DMS53 treated with DMSO at 0.1 percent for 48 hours (cell line): ENCODE measurements around the gene VPS9D1.
"Not testable (repeated sequence)": the region's sequence is repeated elsewhere in the genome, so short reads cannot be mapped to it uniquely, and the experiment has no call there.

ENCODE experiments used
- DNase-seq: peaks from one replicate; lab custom pipeline; 2025; ENCODE audit not compliant: unreplicated experiment; lab: John Stamatoyannopoulos, UW

VPS9D1 gene

GRCh38 chr16:89664238-89664637 is 56.5 kb downstream of the VPS9D1 start:
- not testable (repeated sequence) for DNase-seq

- no peak for DNase-seq
Measured at GRCh38 chr16:89661215-89661614, 59.5 kb downstream of the VPS9D1 start.

GRCh38 chr16:89660146-89660545 is 60.6 kb downstream of the VPS9D1 start:
- DNase-seq, result no peak

GRCh38 chr16:89658221-89658879 is 62.3 kb downstream of the VPS9D1 start:
- DNase-seq, result peak; percentile 29

- peak; percentile 29 for DNase-seq
Measured at GRCh38 chr16:89657442-89658220, 63.1 kb downstream of the VPS9D1 start, which contains the start of the genes CHMP1A and SPATA33. Gene CHMP1A, minus strand, starts transcription at chr16:89657708. Its CDS starts 120 bp downstream, at chr16:89657588. Gene SPATA33, plus strand, starts transcription at chr16:89657836. Its CDS starts 76 bp downstream, at chr16:89657912.
